ENCODE measurements around the gene TMEM132D. TPM values are rescaled to one million over a fixed set of nuclear protein-coding genes. Genes with fewer than 3 reads are reported as not detected.

TMEM132D gene
- total RNA-seq, 2 donors from 2014 or later: not detected

GRCh38 chr12:129208566-129208965 lies 695.3 kb downstream of the TMEM132D start:
- H3K27ac ChIP-seq: no peak overlapping the region
- no peaks in the 10 kb centered on the region for H3K4me1 ChIP-seq (ENCODE audit: control insufficient read depth in 1 of 2, low read depth in 2 of 2)
- H3K36me3 ChIP-seq: no peaks in the 10 kb centered on the region
- no peaks in the 10 kb centered on the region for H3K27me3 ChIP-seq (replicated peaks; ENCODE audit: insufficient read depth)
- H3K9me3 ChIP-seq: no peaks in the 10 kb centered on the region
- TF ChIP-seq, protein P1, sequence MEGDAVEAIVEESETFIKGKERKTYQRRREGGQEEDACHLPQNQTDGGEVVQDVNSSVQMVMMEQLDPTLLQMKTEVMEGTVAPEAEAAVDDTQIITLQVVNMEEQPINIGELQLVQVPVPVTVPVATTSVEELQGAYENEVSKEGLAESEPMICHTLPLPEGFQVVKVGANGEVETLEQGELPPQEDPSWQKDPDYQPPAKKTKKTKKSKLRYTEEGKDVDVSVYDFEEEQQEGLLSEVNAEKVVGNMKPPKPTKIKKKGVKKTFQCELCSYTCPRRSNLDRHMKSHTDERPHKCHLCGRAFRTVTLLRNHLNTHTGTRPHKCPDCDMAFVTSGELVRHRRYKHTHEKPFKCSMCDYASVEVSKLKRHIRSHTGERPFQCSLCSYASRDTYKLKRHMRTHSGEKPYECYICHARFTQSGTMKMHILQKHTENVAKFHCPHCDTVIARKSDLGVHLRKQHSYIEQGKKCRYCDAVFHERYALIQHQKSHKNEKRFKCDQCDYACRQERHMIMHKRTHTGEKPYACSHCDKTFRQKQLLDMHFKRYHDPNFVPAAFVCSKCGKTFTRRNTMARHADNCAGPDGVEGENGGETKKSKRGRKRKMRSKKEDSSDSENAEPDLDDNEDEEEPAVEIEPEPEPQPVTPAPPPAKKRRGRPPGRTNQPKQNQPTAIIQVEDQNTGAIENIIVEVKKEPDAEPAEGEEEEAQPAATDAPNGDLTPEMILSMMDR (IDR thresholded peaks at IDR 0.05): no peak
- DNase-seq (ENCODE audit: low spot score): no peak
- no peak overlapping the region for H3K4me3 ChIP-seq
- no peak for ATAC-seq (ENCODE audit: insufficient number of reproducible peaks, low FRiP score, low read depth)

DNA sequence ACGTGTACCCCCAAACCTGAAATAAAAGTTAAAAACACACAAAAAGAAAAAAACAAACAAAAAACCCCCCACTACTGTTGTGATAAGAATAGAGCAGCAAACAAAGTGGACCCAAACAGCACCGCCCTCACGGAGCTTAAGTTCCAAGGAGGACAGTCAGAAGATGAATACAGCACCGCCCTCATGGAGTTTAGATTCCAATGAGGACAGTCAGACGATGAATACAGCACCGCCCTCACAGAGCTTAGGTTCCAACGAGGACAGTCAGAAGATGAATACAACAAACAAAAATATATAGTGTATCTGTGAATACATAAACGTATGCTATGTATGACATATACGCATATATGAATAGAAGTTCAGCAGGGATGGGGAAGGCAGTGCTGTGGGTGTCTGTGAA lies 696.7 kb downstream of the TMEM132D start:
- ATAC-seq (ENCODE audit: insufficient number of reproducible peaks, low FRiP score, low read depth) (no peak), DNase-seq (ENCODE audit: low spot score) (no peak)
- H3K27me3 ChIP-seq (replicated peaks; ENCODE audit: insufficient read depth): no peaks in the 10 kb centered on the region
- no peak overlapping the region for H3K4me3 ChIP-seq
- H3K4me1 ChIP-seq (ENCODE audit: control insufficient read depth in 1 of 2, low read depth in 2 of 2): no peaks in the 10 kb centered on the region
- no peaks in the 10 kb centered on the region for H3K36me3 ChIP-seq
- H3K9me3 ChIP-seq: no peaks in the 10 kb centered on the region
- TF ChIP-seq, protein P1 (IDR thresholded peaks at IDR 0.05): no peak
- no peak overlapping the region for H3K27ac ChIP-seq

DNA sequence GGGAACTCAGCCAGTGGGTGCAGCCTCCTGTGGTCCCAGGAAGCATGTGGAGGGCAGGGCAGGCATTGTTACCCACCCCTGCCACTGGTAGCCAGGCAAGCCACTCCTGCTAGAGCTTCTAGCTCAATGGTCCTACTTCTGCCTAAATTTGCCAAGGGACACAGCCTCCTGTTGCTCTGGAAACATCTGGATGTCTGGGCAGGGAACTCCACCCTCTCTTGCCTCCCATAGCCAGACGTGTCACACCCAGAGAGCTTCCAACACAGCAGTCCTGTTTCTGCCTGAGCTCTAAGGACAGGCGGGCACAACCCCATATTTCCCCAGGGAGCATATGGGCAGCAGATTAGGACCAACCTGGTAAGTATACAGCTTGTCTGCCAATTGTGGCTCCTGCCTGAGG lies 700.4 kb downstream of the TMEM132D start:
- Histone ChIP-seq H3K36me3 (no peaks in the 10 kb centered on the region), H3K27me3 (replicated peaks; ENCODE audit: insufficient read depth) (no peaks in the 10 kb centered on the region), H3K4me3 (no peak overlapping the region), H3K27ac (no peak overlapping the region), H3K4me1 (ENCODE audit: control insufficient read depth in 1 of 2, low read depth in 2 of 2) (no peaks in the 10 kb centered on the region), H3K9me3 (no peaks in the 10 kb centered on the region)
- DNase-seq (ENCODE audit: low spot score): no peak
- TF ChIP-seq, protein P1 (IDR thresholded peaks at IDR 0.05): no peak
- ATAC-seq (ENCODE audit: insufficient number of reproducible peaks, low FRiP score, low read depth): no peak

DNA sequence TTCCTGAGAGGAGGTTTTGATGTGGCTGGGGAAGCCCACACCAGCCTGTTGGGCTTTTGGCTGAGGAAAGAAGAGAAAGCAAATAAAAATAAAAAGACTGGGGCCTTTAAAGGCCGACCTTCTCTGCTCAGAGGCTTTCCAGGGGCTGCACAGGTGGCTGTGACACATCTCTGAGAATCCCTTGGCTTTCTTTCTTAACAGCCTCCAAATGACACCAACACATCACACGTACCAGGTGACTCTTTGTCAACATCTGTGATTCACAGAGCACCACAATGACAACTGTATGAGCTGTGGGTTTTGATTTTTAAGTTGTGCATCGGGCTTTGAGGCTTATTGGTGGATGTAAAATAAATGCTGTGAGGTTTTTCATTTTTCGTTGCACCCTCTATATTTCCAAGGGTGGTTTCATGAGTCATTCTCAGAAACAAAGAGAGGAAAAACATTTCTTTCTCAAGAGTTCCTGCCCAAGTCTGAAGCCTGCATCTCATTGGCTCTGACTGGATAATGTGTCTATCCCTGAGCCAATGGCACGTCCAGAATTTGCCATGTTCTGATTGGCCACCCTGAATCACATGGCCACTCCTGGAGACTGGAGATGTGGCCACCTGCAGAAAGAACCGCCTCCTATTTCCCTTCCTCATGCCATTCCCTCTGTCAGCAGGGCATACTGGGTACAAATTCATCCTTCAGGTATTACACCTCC lies 701.6 kb downstream of the TMEM132D start:
- Histone ChIP-seq H3K9me3 (no peaks in the 10 kb centered on the region), H3K27ac (no peak overlapping the region), H3K27me3 (replicated peaks; ENCODE audit: insufficient read depth) (no peaks in the 10 kb centered on the region), H3K4me1 (ENCODE audit: control insufficient read depth in 1 of 2, low read depth in 2 of 2) (no peaks in the 10 kb centered on the region), H3K4me3 (no peak overlapping the region), H3K36me3 (no peaks in the 10 kb centered on the region)
- DNase-seq (ENCODE audit: low spot score) (no peak), ATAC-seq (ENCODE audit: insufficient number of reproducible peaks, low FRiP score, low read depth) (no peak)
- TF ChIP-seq, protein P1 (IDR thresholded peaks at IDR 0.05): no peak

GRCh38 chr12:129201029-129201428 lies 702.8 kb downstream of the TMEM132D start:
- Histone ChIP-seq H3K4me3 (no peak overlapping the region), H3K36me3 (no peaks in the 10 kb centered on the region), H3K27me3 (replicated peaks; ENCODE audit: insufficient read depth) (no peaks in the 10 kb centered on the region), H3K27ac (no peak overlapping the region), H3K4me1 (ENCODE audit: control insufficient read depth in 1 of 2, low read depth in 2 of 2) (no peaks in the 10 kb centered on the region), H3K9me3 (no peaks in the 10 kb centered on the region)
- ATAC-seq (ENCODE audit: insufficient number of reproducible peaks, low FRiP score, low read depth) (no peak), DNase-seq (ENCODE audit: low spot score) (no peak)
- TF ChIP-seq, protein P1 (IDR thresholded peaks at IDR 0.05): no peak

All from thoracic aorta (tissue), 2 donors.